GM18870 (cell line): ENCODE data around the gene PRSS37.

ENCODE experiments used
- ATAC-seq: cut with Tn5 transposase; IDR thresholded peaks from one replicate; pipeline ENCODE4 v1.9.1; 2021; ENCODE audit warnings: moderate library complexity; ENCODE audit not compliant: unreplicated experiment

Gene PRSS37

GRCh38 chr7:141789917-141790316 lies 51.4 kb downstream of the PRSS37 start, which contains the start of gene TAS2R5:
Gene TAS2R5, plus strand, starts transcription at chr7:141790217. Its CDS starts 145 bp downstream, at chr7:141790362.
- no peak for ATAC-seq

- ATAC-seq: no peak
These were observed 53.0 kb downstream of the PRSS37 start for GRCh38 chr7:141788296-141788695.
